ENCODE data around the gene EXOSC3.

EXOSC3 gene

GRCh38 chr9:37732086-37732741, 52.6 kb downstream of the EXOSC3 start:
- DNase-seq: no peak

- no peak for DNase-seq
Observed at GRCh38 chr9:37730839-37731238, 54.0 kb downstream of the EXOSC3 start.

DNA sequence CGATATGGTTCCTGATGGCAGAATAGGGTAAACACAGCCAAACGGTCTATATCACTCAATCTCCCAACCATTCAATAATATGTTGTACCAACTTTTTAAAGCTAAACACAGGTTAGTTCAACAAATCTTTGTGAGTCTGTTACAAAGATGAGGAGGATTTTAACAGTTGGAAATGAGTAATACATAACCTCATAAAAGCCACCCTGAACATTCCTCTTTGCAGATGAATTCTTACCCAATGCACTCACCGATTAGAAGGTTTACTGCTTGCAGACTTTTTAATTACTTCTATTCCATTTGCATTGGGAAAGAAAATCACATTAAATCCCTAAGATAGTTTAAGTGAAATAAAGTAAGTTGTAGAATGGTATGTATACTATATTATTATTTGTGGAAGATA, 54.6 kb downstream of the EXOSC3 start:
- no peak for DNase-seq

Data from activated CD4-positive, alpha-beta T cell treated with anti-CD3 and anti-CD28 coated beads for 48 hours (primary cell).